Measurements from ENCODE around the gene RSAD2.
A peak's percentile ranks its signal among the peaks of the same experiment; 100 is the strongest.
"Not testable (repeated sequence)": the region's sequence is repeated elsewhere in the genome, so short reads cannot be mapped to it uniquely, and the experiment has no call there.

The RSAD2 gene

GRCh38 chr2:6877402-6878304, at the start of gene RSAD2:
Gene RSAD2 (plus strand): TSS chr2:6877777. CDS start chr2:6877801, 24 bp downstream.
- DNase-seq: peak in 15 of 51 donors; percentile 8 to 54 (median 20)

- peak in 1 of 51 donors; percentile 18 for DNase-seq
Measured at GRCh38 chr2:6828299-6828584, 49.3 kb upstream of the RSAD2 start.

- no peak for DNase-seq
Measured at GRCh38 chr2:6831229-6831628, 46.3 kb upstream of the RSAD2 start.

GRCh38 chr2:6832596-6833299, 44.8 kb upstream of the RSAD2 start:
- peak in 1 of 51 donors; percentile 6 for DNase-seq

GRCh38 chr2:6833300-6833604, 44.3 kb upstream of the RSAD2 start:
- DNase-seq: no peak

GRCh38 chr2:6834163-6834562, 43.4 kb upstream of the RSAD2 start:
- DNase-seq: no peak

GRCh38 chr2:6835467-6835866, 42.1 kb upstream of the RSAD2 start:
- no peak for DNase-seq

- no peak for DNase-seq
Measured at GRCh38 chr2:6838673-6839319, 38.8 kb upstream of the RSAD2 start.

GRCh38 chr2:6841537-6842287, 35.9 kb upstream of the RSAD2 start:
- DNase-seq: no peak

- DNase-seq: no peak
Measured at GRCh38 chr2:6845312-6845711, 32.3 kb upstream of the RSAD2 start.

- DNase-seq: no peak
Measured at GRCh38 chr2:6845903-6846302, 31.7 kb upstream of the RSAD2 start.

- no peak for DNase-seq
Measured at GRCh38 chr2:6846540-6846939, 31.0 kb upstream of the RSAD2 start.

- no peak for DNase-seq
Measured at GRCh38 chr2:6846967-6847681, 30.5 kb upstream of the RSAD2 start.

- DNase-seq: no peak
Measured at GRCh38 chr2:6852195-6852594, 25.4 kb upstream of the RSAD2 start.

GRCh38 chr2:6854416-6854815, 23.2 kb upstream of the RSAD2 start:
- DNase-seq: no peak

GRCh38 chr2:6855860-6856547, 21.6 kb upstream of the RSAD2 start:
- no peak for DNase-seq

GRCh38 chr2:6856548-6856920, 21.0 kb upstream of the RSAD2 start:
- no peak for DNase-seq

GRCh38 chr2:6858466-6859027, 19.0 kb upstream of the RSAD2 start:
- not testable (repeated sequence) for DNase-seq

- no peak for DNase-seq
Measured at GRCh38 chr2:6860296-6860695, 17.3 kb upstream of the RSAD2 start.

- peak in 1 of 51 donors; percentile 6 for DNase-seq
Measured at GRCh38 chr2:6863792-6864191, 13.8 kb upstream of the RSAD2 start.
